Measurements from ENCODE around the gene GPR146.

GPR146 gene

GRCh38 chr7:1095621-1096155 is 51.3 kb downstream of the GPR146 start:
- no peak for FAIRE-seq

GRCh38 chr7:1096156-1097119 is 52.1 kb downstream of the GPR146 start:
- no peak for FAIRE-seq

- FAIRE-seq, result no peak
Observed at GRCh38 chr7:1097120-1097504, 52.8 kb downstream of the GPR146 start.

GRCh38 chr7:1098243-1099153 is 54.2 kb downstream of the GPR146 start:
- no peak for FAIRE-seq

- FAIRE-seq, result no peak
Observed at GRCh38 chr7:1099154-1099542, 54.8 kb downstream of the GPR146 start.

GRCh38 chr7:1099637-1100036 is 55.3 kb downstream of the GPR146 start:
- FAIRE-seq, result no peak

- no peak for FAIRE-seq
Observed at GRCh38 chr7:1100386-1100785, 56.0 kb downstream of the GPR146 start.

GRCh38 chr7:1100834-1101562 is 56.7 kb downstream of the GPR146 start:
- no peak for FAIRE-seq

- FAIRE-seq, result no peak
Observed at GRCh38 chr7:1101563-1102431, 57.5 kb downstream of the GPR146 start.

GRCh38 chr7:1103009-1103788 is 58.9 kb downstream of the GPR146 start:
- no peak for FAIRE-seq

- FAIRE-seq, result no peak
Observed at GRCh38 chr7:1103789-1104515, 59.6 kb downstream of the GPR146 start.

- FAIRE-seq, result no peak
Observed at GRCh38 chr7:1104516-1105179, 60.3 kb downstream of the GPR146 start.

- no peak for FAIRE-seq
Observed at GRCh38 chr7:1105189-1105588, 60.8 kb downstream of the GPR146 start.

- FAIRE-seq, result no peak
Observed at GRCh38 chr7:1106063-1106792, 61.9 kb downstream of the GPR146 start.

GRCh38 chr7:1106793-1107421 is 62.6 kb downstream of the GPR146 start:
- no peak for FAIRE-seq

- no peak for FAIRE-seq
Observed at GRCh38 chr7:1108264-1108920, 64.0 kb downstream of the GPR146 start.

Measured in endometrium (tissue), 2 donors.